K562 (cell line): Measurements from ENCODE around the gene SOCS2. TPM values are rescaled to one million over a fixed set of nuclear protein-coding genes. Genes with fewer than 3 reads are reported as not detected.

Source experiments
- ATAC-seq: fragments of 200-7000 bp; cut with Tn5 transposase; 3 replicates; pipeline ENCODE4 v1.9.1; 2020; ENCODE audit warnings: moderate library complexity
- BruUV-seq: library from RNA; stranded (reverse); fragments of 400-500 nt; replicated peaks from 2 replicates; lab custom pipeline; 2021; lab: Mats Ljungman, UMichigan
- CTCF ChIA-PET: fragments of 300-600 bp; formaldehyde crosslinking; extraction: SDS; loops from one replicate; lab custom pipeline; 2021; ENCODE audit warnings: low intra/inter-chr PET ratio; lab: Yijun Ruan, JAX
- POLR2A ChIA-PET: fragments of 300-600, 350-650 bp; sonication (Branson Sonifier 250); formaldehyde crosslinking; extraction: SDS; loops from one replicate; lab custom pipeline; 2021; ENCODE audit warnings: antibody characterized with exemption, inconsistent platforms; lab: Yijun Ruan, JAX
- DNase-seq, 4 experiments: peaks; one replicate each; pipeline versions ENCODE4 v3.0.0 to v3.0.0-alpha.2; 2011 to 2018; ENCODE audit warnings: low spot score in 3 of 4, mixed read lengths in 3 of 4; ENCODE audit errors: extremely low read depth in 1 of 4
- FAIRE-seq: peaks from 2 replicates; lab custom pipeline; 2011; peaks lifted over from hg19 to GRCh38; lab: Jason Lieb, UNC
- H2AFZ ChIP-seq: 2 replicates; pipeline ENCODE4 v1.6.0; 2011; ENCODE audit warnings: low read depth, low read length, control low read depth, inconsistent platforms
- H3K27ac ChIP-seq: fragments of 200-600 bp; 3 replicates; pipeline ENCODE4 v1.8.0; 2011; ENCODE audit warnings: low read depth, mild to moderate bottlenecking, control low read depth, inconsistent platforms, low read length, moderate library complexity, mixed read lengths; ENCODE audit errors: extremely low read depth
- H3K27me3 ChIP-seq, 2 experiments: fragments of 300-600 bp in 1 of 2; 2 replicates in 1 of 2; 3 replicates in 1 of 2; pipeline versions ENCODE4 v1.6.0 to v1.8.0; 2011; ENCODE audit warnings: inconsistent platforms in 2 of 2, low read length in 2 of 2, mild to moderate bottlenecking in 1 of 2, mixed read lengths in 1 of 2, moderate library complexity in 1 of 2; ENCODE audit not compliant: control insufficient read depth in 2 of 2, insufficient read depth in 2 of 2
- H3K36me3 ChIP-seq: fragments of 300-600 bp; 3 replicates; pipeline ENCODE4 v1.8.0; 2011; ENCODE audit warnings: mild to moderate bottlenecking, low read length, inconsistent platforms; ENCODE audit not compliant: control insufficient read depth, insufficient read depth
- H3K4me1 ChIP-seq, 2 experiments: fragments of 200-600 bp in 1 of 2; replicated peaks in 1 of 2; 2 replicates in 1 of 2; 3 replicates in 1 of 2; pipeline versions ENCODE4 v1.5.1 to v1.8.0; 2011; ENCODE audit warnings: inconsistent platforms in 2 of 2, low read length in 2 of 2, mild to moderate bottlenecking in 1 of 2, mixed read lengths in 1 of 2, moderate library complexity in 1 of 2; ENCODE audit not compliant: control insufficient read depth in 2 of 2, insufficient read depth in 2 of 2
- H3K4me2 ChIP-seq: 2 replicates; pipeline ENCODE4 v1.6.1; 2011; ENCODE audit warnings: low read length, control low read depth, inconsistent platforms, mixed read lengths; ENCODE audit not compliant: insufficient read depth
- H3K4me3 ChIP-seq: fragments of 200-600 bp; sonication (generic), shearing (Covaris generic); 2 replicates; pipeline ENCODE4 v1.5.1; 2016; ENCODE audit warnings: control low read depth, inconsistent platforms
- H3K79me2 ChIP-seq: fragments of 200-600 bp; 3 replicates; pipeline ENCODE4 v1.8.0; 2011; ENCODE audit warnings: low read length, inconsistent platforms; ENCODE audit not compliant: control insufficient read depth, insufficient read depth
- H3K9ac ChIP-seq, 2 experiments: 2 replicates each; pipeline versions ENCODE4 v1.6.0 to v1.6.1; 2011; ENCODE audit warnings: low read depth in 2 of 2, low read length in 2 of 2, control low read depth in 1 of 2, inconsistent platforms in 1 of 2, mild to moderate bottlenecking in 1 of 2, mixed read lengths in 1 of 2; ENCODE audit not compliant: insufficient read depth in 1 of 2
- H3K9me1 ChIP-seq: one replicate; pipeline ENCODE4 v1.6.0; 2011; ENCODE audit warnings: inconsistent platforms, mild to moderate bottlenecking, low read length, moderate library complexity; ENCODE audit not compliant: control insufficient read depth, insufficient read depth
- H3K9me3 ChIP-seq: replicated peaks from 2 replicates; pipeline ENCODE4 v1.5.1; 2011; ENCODE audit warnings: low read depth, low read length, inconsistent platforms; ENCODE audit not compliant: control insufficient read depth, insufficient read depth
- H4K20me1 ChIP-seq: replicated peaks from 2 replicates; pipeline ENCODE4 v1.6.1; 2011; ENCODE audit warnings: low read length, inconsistent platforms, mixed read lengths; ENCODE audit not compliant: control insufficient read depth, insufficient read depth
- SP1 ChIP-seq: sonication (generic); formaldehyde crosslinking; IDR thresholded peaks from 2 replicates; pipeline ENCODE4 v1.8.1; 2022; ENCODE audit warnings: mild to moderate bottlenecking, missing genetic modification reagents
- SPI1 ChIP-seq: IDR thresholded peaks from 2 replicates; pipeline ENCODE4 v1.6.1; 2011; ENCODE audit warnings: low read depth, low read length, control low read depth, borderline replicate concordance
- ZBTB40 ChIP-seq, 2 experiments: fragments of 450-650 bp in 1 of 2; sonication (generic) in 1 of 2; formaldehyde crosslinking in 1 of 2; IDR thresholded peaks; 2 replicates each; pipeline versions ENCODE4 v1.7.1 to v1.9.0; 2016 to 2022; ENCODE audit warnings: inconsistent platforms in 1 of 2, mild to moderate bottlenecking in 1 of 2, missing genetic modification reagents in 1 of 2
- WGBS: fragments of 100-300 bp; shearing (Covaris generic); methylation state at CpG from one replicate; pipeline ENCODE4 v1.1.6; 2016; ENCODE audit warnings: low coverage, mixed read lengths; ENCODE audit not compliant: insufficient coverage; ENCODE audit errors: missing lambda C conversion rate; 5-methylcytosine and 5-hydroxymethylcytosine counted together
- in situ Hi-C: fragments of 300-500 bp; cut with MboI; formaldehyde crosslinking; loops from 4 replicates; pipeline ENCODE4 v1.15.0; 2018; ENCODE audit warnings: inconsistent platforms, mixed read lengths
- intact Hi-C: fragments of 100-400 bp; cut with micrococcal nuclease; formaldehyde crosslinking; loops from 2 replicates; pipeline ENCODE4 v1.14.2; 2022
- polyA plus RNA-seq, 8 experiments: library from polyadenylated mRNA; depleted of rRNA in 4 of 8; stranded (reverse) in 5 of 8; unstranded in 3 of 8; fragments of >200 nt; fragmentation: Nextera tagmentation in 2 of 8; fragmentation: Illumina TruSeq in 1 of 8; extraction: Ambion mirVana in 2 of 8; extraction: Trizol in 1 of 8; gene quantifications; 2 replicates each; pipeline versions ENCODE4 v1.2.1 to v1.2.3, GENCODE V29; 2011 to 2014; ENCODE audit warnings: inconsistent platforms in 1 of 8, missing spikeins in 1 of 8
- total RNA-seq, 7 experiments: library from RNA; depleted of rRNA in 6 of 7; stranded (reverse); fragments of >200 nt in 6 of 7; fragmentation: Illumina TruSeq in 2 of 7; extraction: Trizol in 2 of 7; gene quantifications; 2 replicates each; pipeline versions ENCODE4 v1.2.1 to v1.2.3, GENCODE V29; 2011 to 2021; ENCODE audit warnings: low replicate concordance in 1 of 7
- TF ChIP-seq, protein P1 (sequence below): sonication (generic); IDR thresholded peaks from 2 replicates; pipeline ENCODE4 v1.6.1; 2016

Gene SOCS2
- total and polyA plus RNA-seq, 9 of the 15 experiments (the other 6 are each of a cell fraction or from before 2014, with no cell fraction given) = 37.0 to 162 (median 98.7) TPM

DNA sequence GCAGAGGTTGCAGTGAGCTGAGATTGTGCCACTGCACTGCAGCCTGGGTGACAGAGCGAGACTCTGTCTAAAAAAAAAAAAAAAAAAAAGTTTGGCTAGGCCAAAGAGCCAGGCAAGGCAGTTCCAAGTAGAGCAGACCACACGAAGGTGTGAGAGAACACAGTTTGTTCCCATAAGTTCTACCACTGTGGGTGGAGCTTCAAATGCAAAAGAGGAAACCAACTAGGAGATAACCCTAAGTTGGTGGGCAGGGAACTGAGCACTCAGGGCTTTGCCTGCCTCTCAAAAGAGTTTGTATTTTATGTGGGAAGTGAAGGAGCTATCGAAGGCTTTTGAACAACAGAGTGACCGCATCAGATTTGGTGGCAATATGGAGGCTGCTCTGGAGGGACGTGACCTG lies 15.1 kb downstream of the SOCS2 start:
- Histone ChIP-seq H3K36me3 (peaks cover 5% of the 10 kb centered on the region; the same call in 1 of the 3 replicates), H3K27me3 (no peaks in the 10 kb centered on the region), H3K9me1 (no peaks in the 10 kb centered on the region), H3K4me1 (peaks cover 4 to 5% of the 10 kb centered on the region in 2 experiments), H3K9ac (no peak overlapping the region), H3K27ac (peak overlapping the region; percentile 45; the same call in 1 of the 3 replicates), H3K4me3 (no peak overlapping the region), H4K20me1 (no peaks in the 10 kb centered on the region), H3K79me2 (no peaks in the 10 kb centered on the region), H2AFZ (no peak overlapping the region), H3K4me2 (peak overlapping the region; percentile 13; the same call in 1 of the 2 replicates), H3K9me3 (no peaks in the 10 kb centered on the region)
- FAIRE-seq = no peak
- in situ Hi-C loops = no loop called here
- 53% methylated on average over 5 of the region's 5 CpGs for WGBS
- no TSS peak for BruUV-seq
- peak; percentile 75; the same call in 1 of the 2 replicates for TF ChIP-seq SPI1
- TF ChIP-seq, protein P1, sequence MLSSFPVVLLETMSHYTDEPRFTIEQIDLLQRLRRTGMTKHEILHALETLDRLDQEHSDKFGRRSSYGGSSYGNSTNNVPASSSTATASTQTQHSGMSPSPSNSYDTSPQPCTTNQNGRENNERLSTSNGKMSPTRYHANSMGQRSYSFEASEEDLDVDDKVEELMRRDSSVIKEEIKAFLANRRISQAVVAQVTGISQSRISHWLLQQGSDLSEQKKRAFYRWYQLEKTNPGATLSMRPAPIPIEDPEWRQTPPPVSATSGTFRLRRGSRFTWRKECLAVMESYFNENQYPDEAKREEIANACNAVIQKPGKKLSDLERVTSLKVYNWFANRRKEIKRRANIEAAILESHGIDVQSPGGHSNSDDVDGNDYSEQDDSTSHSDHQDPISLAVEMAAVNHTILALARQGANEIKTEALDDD = peak; percentile 40; the same call in 1 of the 2 replicates
- 0 out of 2 replicates have a peak, but pooled peaks have one; percentile 22 for TF ChIP-seq SP1 (CRISPR knock-in tag)
- no peak for TF ChIP-seq ZBTB40 (IDR thresholded peaks at IDR 0.05)
- no peak for TF ChIP-seq ZBTB40 (CRISPR knock-in tag; IDR thresholded peaks at IDR 0.05)
- peak; percentile 15; the same call in 1 of the 3 replicates for ATAC-seq
- ChIA-PET POLR2A (interaction anchor here (0.6 to 0.9 kb wide), 2 partner anchors 13 to 1557 kb away, joined by 3 to 4 read pairs; no protein-coding TSS in a partner anchor), CTCF (no interaction called here)
- intact Hi-C loops = no loop called here
- peak in 2 of 4 experiments; percentile 30 to 53 for DNase-seq
